ENCODE data around the gene STK16.
"Not testable (repeated sequence)": the region's sequence is repeated elsewhere in the genome, so short reads cannot be mapped to it uniquely, and the experiment has no call there.

STK16 gene, protein sequence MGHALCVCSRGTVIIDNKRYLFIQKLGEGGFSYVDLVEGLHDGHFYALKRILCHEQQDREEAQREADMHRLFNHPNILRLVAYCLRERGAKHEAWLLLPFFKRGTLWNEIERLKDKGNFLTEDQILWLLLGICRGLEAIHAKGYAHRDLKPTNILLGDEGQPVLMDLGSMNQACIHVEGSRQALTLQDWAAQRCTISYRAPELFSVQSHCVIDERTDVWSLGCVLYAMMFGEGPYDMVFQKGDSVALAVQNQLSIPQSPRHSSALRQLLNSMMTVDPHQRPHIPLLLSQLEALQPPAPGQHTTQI

DNA sequence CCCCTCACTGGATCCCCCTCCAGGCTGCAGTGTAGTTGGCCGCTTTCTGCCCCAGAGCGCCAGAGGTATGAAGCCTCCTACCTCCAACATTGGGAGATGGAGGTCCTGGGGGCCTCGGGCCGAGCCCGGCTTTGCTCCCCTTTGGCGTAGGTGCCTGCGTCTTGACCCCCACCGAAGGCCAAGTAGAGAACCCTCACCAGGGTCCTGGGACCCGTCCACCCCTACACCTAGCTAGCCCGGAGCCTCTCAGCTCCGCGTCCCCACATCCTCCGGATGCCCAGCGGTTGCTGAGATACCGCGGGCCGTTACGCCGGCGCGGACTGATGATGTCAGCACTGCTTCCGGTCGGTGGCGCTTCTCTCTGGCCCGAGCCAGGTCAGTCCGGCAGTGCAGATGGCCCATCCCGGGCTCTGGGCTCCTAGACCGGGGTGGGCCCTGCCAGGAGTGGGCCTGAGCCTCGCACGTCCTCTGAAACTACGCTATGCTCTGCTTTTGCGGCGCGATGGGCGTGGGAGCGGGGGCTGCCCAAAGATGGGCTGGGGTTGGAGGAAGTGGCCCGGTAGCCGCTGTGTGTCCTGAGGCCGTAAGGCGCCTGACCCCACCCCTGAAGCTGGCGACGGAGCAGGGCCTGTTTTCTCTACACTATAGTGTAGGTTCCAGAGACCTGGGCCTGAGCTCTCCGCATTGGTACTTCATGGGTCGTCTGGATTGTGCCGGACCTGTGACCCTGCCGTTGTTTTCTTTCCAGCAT, at the start of gene STK16, which contains the start of gene GLB1L:
TSS of gene STK16 (plus strand) at position 332 of the 751 bp plus-strand sequence. CDS start 521 bp downstream, outside the sequence.
TSS of gene GLB1L (minus strand) at position 297 of the 751 bp plus-strand sequence. CDS start 1,871 bp downstream, outside the sequence.
- DNase-seq, result peak; percentile 68 to 91

DNA sequence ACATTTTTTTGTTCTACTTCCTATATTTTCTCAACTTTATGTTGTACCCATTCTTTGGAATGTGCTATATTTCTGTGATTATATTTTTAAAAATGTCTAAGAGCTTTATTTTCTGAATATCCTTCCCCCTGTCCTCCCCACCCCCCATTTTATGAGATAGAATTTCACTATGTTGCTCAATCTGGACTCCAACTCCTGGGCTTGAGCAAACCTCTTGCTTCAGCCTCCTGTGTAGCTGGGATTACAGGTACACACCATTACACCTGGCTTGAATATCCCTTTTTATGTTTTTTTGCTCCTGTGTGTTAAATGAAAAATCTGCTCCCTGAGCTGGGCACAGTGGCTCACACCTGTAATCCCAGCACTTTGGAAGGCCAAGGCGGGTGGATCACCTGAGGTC, 47.9 kb upstream of the STK16 start:
- DNase-seq, result no peak

DNA sequence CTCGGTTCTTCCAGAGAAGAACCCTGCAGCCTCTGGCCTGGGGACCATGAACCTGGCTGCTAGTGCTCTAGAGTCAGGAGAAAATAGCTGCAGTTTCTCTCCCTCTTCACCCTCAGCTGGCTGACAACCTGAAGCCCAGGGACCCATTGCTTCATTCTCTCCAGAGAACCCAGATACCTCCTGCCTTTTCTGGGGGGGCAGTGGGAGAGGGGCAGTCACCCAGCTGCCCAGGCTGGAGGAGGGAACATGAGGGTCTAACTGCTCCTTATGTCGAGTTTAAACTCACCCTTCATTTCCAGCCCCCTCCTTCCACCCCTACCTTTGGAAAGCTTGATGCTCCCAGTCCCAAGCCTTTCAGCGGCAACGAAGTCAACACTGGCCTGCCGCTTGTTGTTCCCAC, 46.3 kb upstream of the STK16 start:
- DNase-seq, result no peak

DNA sequence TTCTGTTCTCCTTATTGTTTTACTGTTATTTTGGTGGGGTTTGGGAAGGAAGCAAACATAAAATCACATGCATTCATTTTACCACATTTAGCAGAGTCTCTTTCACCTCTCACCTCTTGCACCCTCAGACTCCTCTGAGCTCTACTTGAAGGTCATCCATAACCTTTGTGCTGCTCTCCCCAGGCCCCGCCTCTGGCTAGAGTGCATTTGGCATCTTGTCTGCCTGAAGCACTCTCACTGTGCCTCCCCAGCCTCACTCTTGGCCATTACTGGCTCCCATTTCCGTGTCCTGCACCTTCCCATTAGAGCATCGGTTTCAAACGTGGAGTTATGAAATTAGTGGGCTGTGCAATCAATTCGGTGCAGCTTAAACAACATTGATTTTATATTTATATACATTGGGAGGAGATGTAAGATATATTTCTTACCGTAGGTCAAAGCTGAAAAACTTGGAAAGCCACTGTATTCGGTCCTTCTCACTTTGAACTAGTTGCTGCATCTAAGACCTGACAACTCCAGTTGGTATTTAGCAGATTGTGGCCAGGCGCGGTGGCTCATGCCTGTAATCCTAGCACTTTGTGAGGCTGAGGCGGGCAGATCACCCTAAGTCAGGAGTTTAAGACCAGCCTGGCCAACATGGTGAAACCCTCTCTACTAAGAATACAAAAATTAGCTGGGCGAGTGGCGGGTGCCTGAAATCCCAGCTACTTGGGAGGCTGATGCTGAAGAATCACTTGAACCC, 45.6 kb upstream of the STK16 start:
- DNase-seq, result no peak

DNA sequence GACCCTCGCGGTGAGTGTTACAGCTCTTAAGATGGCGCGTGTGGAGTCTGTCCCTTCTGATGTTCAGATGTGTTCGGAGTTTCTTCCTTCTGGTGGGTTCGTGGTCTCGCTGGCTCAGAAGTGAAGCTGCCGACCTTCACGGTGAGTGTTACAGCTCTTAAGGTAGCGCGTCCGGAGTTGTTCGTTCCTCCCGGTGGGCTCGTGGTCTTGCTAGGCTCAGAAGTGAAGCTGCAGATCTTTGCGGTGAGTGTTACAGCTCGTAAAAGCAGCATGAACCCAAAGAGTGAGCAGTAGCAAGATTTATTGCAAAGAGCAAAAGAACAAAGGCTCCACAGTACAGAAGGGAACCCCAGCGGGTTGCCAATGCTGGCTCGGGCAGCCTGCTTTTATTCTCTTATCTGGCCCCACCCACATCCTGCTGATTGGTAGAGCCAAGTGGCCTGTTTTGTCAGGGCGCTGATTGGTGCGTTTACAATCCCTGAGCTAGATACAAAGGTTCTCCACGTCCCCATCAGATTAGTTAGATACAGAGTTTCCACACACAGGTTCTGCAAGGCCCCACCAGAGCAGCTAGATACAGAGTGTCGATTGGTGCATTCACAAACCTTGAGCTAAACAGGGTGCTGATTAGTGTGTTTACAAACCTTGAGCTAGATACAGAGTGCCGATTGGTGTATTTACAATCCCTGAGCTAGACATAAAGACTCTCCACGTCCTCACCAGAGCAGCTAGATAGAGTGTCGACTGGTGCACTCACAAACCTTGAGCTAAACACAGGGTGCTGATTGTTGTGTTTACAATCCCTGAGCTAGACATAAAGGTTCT, 44.6 kb upstream of the STK16 start:
- DNase-seq, result not testable (repeated sequence)

DNA sequence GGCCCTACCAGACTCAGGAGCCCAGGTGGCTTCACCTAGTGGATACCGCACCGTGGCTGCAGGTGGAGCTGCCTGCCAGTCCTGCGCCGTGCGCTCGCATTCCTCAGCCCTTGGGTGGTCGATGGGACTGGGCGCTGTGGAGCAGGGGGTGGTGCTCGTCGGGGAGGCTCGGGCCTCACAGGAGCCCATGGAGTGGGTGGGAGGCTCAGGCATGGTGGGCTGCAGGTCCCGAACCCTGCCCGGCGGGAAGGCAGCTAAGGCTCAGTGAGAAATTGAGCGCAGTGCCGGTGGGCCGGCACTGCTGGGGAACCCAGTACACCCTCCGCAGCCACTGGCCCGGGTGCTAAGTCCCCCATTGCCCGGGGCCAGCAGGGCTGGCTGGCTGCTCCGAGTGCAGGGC, 43.9 kb upstream of the STK16 start:
- not testable (repeated sequence) for DNase-seq

DNA sequence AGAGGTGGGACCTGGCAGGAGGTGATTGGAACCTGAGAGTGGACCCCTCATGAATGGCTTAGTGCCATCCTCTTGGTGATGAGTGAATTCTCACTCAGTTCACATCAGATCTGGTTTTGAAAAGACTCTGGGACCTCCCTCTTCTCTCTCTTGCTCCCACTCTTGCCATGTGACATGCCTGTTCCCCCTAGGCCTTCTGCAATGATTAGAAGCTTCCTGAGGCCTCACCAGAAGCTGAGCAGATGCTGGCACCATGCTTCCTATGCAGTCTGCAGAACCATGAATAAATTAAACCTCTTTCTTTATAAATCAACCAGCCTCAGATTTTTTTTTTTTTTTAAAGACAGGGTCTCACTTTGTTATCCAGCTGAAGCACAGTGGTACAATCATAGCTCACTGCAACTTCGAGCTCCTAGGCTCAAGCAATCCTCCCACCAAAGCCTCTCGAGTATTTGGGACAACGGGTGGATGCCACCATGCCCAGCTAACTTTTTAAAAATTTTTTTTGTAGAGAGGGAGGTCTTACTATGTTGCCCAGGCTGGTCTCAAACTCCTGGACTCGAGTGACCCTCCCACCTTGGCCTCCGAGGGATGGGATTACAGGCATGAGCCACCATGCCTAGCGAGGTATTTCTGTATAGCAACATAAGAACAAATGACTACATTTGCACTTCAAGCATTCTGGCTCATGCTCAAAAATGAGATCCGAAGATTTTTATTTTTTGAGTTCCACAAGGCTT, 40.7 kb upstream of the STK16 start:
- DNase-seq, result no peak

DNA sequence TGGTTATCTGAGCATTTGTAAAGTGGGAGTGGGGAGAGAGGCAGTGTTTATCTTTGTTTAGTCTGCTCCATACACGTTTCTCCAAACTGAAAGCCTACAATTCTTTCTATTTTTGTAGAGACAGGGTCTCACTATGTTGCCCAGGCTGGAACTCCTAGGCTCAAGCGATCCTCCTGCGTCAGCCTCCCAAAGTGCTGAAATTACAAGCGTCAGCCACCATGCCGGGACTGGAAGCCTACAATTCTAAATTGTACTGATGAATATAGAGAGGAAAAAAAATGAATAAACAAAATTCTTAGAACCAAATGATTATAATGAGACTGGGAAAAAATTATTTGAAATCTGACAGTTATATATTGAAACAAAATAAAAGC, 40.1 kb upstream of the STK16 start:
- no peak for DNase-seq

DNA sequence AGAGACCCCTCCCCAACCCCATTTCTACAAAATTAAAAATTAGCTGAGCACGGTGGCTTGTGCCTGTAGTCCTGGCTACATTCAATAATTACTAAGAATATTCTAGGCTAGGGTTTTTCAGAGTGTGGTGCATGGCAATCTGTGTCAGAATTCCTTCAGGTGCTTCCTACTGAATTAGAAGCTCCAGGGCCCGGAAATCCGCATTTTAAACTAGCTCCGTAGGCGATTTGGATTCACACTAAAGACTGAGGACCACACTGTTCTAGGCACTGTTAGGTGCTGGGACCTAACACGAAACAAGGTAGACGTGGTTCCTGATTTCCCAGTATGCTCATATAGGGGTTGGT, 39.3 kb upstream of the STK16 start:
- DNase-seq, result no peak

DNA sequence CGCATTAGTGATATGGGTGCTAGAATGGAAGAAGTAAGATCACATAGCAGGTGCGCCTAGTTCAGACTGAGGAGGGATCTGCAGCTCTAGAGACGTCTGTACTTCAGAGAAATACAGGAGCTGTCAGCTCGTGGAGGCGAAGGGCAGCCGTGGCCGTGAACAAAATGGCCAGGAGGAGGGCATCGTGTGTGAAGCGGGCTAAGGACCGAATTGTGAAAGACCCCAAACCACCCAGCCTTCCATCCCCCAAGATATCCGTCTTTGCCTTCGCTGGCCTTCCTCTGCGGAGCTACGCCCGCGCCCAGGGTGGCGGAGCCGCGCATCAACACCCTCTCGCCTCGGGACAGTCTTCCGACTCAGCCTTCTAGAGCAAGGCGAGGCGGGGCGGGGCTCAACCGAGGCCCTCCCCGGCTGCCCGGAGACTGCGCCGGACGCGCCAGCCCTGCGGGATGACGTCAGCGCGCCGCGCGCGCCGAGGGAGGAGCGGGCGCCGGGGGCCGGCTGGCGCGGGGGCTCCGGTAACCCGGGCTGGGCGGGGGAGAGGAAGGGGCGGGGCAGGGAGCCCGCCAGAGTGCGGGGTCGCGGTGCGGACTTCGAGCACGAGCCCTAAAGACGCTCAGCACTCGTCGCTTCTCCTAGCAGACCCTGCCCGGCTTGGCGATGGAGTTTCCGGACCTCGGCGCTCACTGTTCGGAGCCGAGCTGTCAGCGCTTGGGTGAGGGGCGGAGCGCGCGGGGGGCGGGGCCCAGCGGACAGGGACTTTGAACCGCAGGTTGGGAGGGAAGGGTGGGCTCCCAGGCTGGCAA, 38.7 kb upstream of the STK16 start, which contains the start of gene ZFAND2B:
TSS of gene ZFAND2B (plus strand) at position 455 of the 806 bp plus-strand sequence. CDS start at position 661, 206 bp downstream.
- DNase-seq, result peak; percentile 82 to 94

DNA sequence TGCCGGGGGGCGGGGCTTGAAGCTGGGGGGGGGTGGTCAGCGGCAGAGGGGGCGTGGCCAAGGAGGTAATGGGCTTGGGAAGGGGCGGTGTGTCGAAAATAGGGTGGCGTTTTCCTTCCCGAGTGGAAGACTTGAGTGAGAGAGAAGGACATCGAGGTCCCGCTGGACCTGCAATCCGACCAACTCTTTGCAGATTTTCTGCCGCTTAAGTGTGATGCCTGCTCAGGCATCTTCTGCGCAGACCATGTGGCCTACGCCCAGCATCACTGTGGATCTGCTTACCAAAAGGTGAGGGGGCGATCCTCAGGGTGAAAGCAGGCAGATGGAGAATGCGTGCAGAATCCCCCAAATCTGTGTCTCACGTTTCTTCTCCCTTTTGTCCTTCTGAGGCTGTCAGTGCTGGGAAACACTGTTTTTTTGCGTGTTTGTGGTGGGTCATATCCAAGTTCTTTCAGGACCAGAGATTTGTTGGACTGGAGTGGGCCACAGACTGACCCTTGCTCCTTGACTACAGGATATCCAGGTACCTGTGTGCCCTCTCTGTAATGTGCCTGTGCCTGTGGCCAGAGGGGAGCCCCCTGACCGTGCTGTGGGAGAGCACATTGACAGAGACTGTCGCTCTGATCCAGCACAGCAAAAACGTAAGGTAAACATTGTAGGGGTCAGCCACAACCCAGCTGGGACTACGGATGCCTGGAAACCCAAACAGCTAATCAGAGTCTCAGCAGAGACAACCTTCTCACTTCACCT, 38.0 kb upstream of the STK16 start:
- no peak for DNase-seq

DNA sequence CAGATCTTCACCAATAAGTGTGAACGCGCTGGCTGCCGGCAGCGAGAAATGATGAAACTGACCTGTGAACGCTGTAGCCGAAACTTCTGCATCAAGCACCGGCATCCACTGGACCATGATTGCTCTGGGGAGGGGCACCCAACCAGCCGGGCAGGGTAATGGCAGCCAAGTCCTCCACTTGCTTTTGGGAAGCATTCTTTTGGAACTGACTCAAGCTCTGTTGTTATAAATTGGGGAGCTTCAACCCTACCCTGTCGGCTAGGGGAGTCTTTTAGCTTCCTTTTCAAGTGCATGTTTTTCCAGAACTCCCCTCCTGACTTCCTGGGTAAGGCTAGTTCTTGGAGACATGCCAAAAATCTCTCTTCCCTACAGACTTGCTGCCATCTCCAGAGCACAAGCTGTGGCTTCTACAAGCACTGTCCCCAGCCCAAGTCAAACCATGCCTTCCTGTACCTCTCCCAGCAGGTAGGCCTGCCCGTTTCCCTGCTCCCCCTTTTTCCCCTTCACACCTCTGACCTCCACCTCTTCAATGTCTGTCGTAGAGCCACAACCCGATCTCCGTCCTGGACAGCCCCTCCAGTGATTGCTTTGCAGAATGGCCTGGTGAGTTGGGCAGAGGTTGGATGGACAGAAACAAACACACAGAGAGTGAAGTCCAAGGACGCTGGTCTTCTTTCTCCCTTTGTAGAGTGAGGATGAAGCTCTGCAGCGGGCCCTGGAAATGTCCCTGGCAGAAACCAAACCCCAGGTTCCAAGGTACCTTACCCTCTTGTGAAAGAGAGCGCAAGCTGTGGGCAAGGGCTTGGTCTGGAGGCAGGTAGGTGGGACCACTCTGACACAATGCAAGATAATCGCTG, 37.2 kb upstream of the STK16 start:
- no peak for DNase-seq

DNA sequence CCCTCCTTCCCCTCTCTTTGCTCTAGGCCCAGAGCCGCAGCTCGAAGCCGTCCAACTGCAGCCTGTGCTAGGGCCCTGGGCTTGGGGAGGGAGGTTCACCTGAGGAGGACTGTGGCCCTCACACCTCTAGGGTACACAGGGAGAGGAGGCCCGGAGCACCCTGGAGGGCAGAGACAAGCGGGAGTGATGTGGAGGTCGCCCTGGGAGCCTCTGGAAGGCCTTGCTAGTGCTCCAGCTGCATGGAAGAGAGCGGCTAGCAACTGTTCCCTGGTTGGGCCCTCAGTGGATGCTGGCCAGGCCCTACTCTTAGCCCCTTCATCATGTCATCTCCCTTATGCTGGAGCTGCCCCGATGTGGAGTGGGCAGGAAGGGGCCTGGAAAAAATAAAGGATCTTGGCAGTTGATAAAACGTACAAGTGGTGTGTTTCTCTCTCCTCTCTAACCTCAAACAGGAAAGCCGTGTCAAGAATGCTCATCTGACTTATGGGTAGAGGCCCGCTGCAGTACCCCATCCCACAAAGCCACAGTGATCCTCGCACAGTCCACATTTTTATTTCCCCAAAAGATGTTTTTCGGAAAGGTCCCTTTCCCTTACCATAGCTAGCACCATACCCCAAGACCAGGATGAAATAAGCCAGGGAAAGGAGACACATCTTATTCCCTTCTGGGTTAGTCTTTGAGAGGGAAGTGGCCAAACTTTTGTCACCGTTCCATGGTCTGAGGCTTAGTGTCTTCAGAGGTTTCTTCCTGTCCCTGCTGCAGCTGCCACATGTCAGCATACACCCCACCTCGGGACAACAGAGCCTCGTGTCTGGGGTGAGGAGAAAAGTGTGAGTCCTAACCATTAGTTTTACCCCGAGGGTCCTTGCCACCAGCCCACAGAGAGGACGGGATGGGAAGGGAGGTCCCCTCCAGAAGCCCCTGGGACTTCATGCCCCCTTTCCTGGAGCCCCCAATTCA, 35.8 kb upstream of the STK16 start:
- no peak for DNase-seq

DNA sequence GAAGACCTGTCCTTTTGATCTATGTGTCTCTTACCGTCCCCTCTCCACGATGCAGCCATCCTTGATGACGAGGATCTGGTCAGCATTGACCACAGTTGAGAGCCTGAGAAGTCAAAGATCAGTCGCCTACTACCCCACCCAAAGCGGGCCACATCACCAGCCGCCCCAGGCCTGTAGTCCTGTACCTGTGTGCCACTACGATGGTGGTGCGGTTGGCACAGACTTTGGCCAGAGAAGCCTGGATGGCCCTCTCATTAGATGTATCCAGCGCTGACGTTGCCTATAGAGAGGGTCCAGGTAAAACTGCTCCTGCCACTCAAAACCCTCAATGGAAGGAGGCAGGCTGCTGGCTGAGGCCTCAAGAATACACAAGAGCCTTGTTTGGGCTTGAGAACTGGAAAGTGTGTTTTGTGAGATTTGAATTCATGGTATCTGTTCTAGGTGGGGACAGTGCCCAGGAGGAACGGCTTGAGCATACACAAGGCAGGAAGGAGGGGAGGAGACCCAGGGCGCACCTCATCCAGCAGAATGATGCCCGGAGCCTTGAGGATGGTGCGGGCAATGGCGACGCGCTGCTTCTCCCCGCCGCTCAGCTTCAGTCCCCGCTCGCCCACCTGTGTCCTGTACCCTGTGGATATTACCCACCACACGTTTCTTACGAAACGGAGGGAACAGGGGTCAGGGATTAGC, 34.9 kb upstream of the STK16 start:
- DNase-seq, result no peak

DNA sequence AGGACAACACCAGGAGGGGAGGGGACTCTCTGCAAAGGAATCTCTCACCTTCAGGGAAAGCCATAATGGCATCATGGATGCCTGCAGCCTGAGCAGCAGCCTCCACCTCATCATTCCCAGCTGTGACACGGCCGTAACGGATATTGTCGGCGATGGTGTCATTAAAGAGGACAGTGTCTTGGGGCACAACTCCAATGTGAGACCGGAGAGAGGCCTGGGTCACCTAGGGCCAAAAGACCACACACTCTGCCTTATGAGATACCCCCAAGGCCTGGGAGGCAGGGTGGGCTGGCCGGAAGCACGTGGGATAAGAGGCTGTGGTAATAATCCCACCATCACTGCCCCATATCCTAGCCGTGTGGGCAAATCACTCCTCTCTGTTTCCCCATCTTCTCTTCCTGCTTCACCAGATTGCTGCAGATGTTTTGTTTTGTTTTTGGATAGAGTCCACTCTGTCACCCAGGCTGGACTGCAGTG, 34.4 kb upstream of the STK16 start:
- no peak for DNase-seq

DNA sequence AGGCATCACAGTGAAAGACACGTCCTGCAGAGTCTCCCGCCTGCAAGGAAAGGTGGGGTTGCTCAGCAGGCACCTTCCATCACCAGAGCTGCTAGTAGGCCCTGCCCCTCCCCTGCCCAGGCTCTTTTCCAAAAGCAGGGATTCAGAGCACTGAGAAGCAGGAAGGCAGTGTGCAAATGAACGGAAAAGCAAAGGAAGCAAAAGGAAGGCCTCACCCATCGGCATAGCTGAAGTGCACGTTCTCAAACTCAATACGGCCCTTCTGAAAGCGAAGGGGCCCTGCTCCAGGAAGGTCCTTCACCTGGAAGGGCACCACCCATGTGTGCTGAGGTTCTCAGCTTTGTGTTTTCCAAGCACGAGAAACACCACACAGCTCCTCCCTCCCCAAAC, 32.3 kb upstream of the STK16 start:
- DNase-seq, result no peak

DNA sequence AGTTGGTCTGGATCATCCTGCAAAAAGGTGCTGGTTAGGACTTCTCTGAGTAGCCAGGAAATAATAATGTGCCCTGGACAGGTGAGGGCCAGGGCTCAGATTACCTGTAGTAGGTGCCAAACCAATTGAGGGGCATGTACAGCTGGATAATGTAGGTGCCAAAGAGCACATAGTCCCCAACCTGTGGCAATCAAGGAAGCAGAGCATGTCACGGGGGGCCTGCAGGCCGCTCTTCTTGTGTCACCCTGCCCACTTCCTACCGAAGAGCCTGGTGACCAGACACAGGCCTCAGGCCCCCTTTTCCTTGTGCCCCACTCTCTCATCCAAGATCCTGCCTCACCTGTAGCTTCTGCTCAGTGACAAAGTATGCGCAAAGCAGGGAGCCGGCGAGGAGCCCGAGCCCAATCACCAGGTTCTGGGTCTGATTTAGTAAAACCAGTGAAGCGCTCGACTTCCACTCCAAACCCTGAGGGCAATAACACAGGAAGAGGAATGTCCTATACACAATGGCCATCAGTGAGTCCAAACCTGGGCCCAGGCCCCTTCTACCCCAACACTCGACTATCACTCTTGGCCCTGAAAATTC, 31.7 kb upstream of the STK16 start:
- no peak for DNase-seq
